Karpas-422 (cell line): ENCODE results near the gene KCNRG. TPM values are rescaled to one million over a fixed set of nuclear protein-coding genes. Genes with fewer than 3 reads are reported as not detected.
A peak's percentile ranks its signal among the peaks of the same experiment; 100 is the strongest.

Experiments
- small RNA-seq: library from RNA; depleted of rRNA; stranded (forward); fragments of <200 nt; gene quantifications from one replicate; pipeline ENCODE3, GENCODE V24; 2014
- total RNA-seq: library from RNA; depleted of rRNA; stranded (reverse); fragments of >200 nt; shearing (Covaris generic); gene quantifications from 2 replicates; pipeline ENCODE4 v1.2.3, GENCODE V29; 2014; ENCODE audit warnings: low replicate concordance; rRNA removed

Gene KCNRG
- total RNA-seq, 1 experiment from 2014 or later: 4.5 TPM

Small RNAs within 50 kb of the gene (small RNA-seq; reads per million reads assigned to genes)
- gene MIR16-1 (2.1 reads per million, percentile 53 among the genes with 10 or more reads in this experiment), gene MIR3613 (0.71 reads per million, percentile 20 among the genes with 10 or more reads in this experiment), gene RF02105 (not detected), gene RF02106 (not detected), gene RF02107 (not detected), gene RF02108 (not detected)

Other genes with a start within 250 kb of the KCNRG start
- 17.9 and 44.3 TPM in 2 replicates for gene KPNA3, start 222.8 kb upstream of the KCNRG start, total RNA-seq
- gene SPRYD7, start 79.1 kb upstream of the KCNRG start, total RNA-seq: 7.0 and 14.1 TPM in 2 replicates
- 17.5 and 18.2 TPM in 2 replicates for gene TRIM13, start 18.4 kb upstream of the KCNRG start, total RNA-seq